Activated CD8-positive, alpha-beta T cell treated with anti-CD3 and anti-CD28 coated beads for 36 hours (primary cell): ENCODE measurements around the gene LOC128125822.
A peak's percentile ranks its signal among the peaks of the same experiment; 100 is the strongest.

Experiments used
- ATAC-seq: fragments of 200-7000 bp; cut with Tn5 transposase; one replicate; pipeline ENCODE4 v1.10.0; 2021; ENCODE audit warnings: mild to moderate bottlenecking, moderate library complexity
- CTCF ChIA-PET: fragments of 350-600 bp; sonication (Branson Sonifier 250); formaldehyde crosslinking; loops from one replicate; lab custom pipeline; 2021; ENCODE audit warnings: antibody characterized with exemption; lab: Charles Lee
- POLR2A ChIA-PET: fragments of 350-600 bp; sonication (Branson Sonifier 250); formaldehyde crosslinking; loops from one replicate; lab custom pipeline; 2021; ENCODE audit warnings: antibody characterized with exemption; lab: Charles Lee
- DNase-seq: peaks from one replicate; pipeline ENCODE4 v3.0.0-alpha.2; 2020
- H3K27ac Mint-ChIP-seq: one replicate; pipeline ENCODE4 v1.8.0; 2021; ENCODE audit warnings: mild to moderate bottlenecking, mixed read lengths
- H3K27me3 Mint-ChIP-seq: one replicate; pipeline ENCODE4 v1.8.0; 2021; ENCODE audit warnings: mixed read lengths
- H3K36me3 Mint-ChIP-seq: one replicate; pipeline ENCODE4 v1.8.0; 2021; ENCODE audit warnings: low read depth, mixed read lengths
- H3K4me1 Mint-ChIP-seq: one replicate; pipeline ENCODE4 v1.8.0; 2021; ENCODE audit warnings: low read depth, mixed read lengths
- H3K4me3 Mint-ChIP-seq: one replicate; pipeline ENCODE4 v1.8.0; 2021; ENCODE audit warnings: mild to moderate bottlenecking, moderate library complexity, mixed read lengths
- H3K9me3 Mint-ChIP-seq: one replicate; pipeline ENCODE4 v1.8.0; 2021; ENCODE audit warnings: mixed read lengths
- intact Hi-C: fragments of 100-400 bp; cut with micrococcal nuclease; formaldehyde crosslinking; loops from one replicate; pipeline ENCODE4 v1.10.0; 2022
- TF ChIP-seq, protein P1 (sequence below): fragments of 200-600 bp; IDR thresholded peaks from one replicate; pipeline ENCODE4 v1.8.0; 2022; ENCODE audit warnings: antibody characterized with exemption, mild to moderate bottlenecking

Gene LOC128125822

DNA sequence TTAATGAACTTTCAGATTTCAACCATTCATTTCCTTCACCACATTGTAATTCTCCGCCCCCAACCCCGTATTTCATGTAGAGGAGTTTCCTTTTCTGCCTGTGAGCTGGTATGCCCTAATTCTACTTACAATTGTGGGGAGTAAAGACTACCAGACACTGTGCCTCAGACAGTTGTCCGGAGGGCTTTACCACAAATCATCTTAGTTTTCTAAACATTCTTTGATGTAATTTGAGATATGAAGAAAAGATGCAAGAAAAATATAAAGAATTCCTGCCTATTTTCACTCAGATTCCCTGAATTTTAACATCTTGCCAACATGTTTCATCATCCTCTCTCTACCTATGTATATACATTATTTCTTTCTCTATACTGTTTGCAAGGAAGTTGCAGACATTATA, 28.3 kb upstream of the LOC128125822 start:
- DNase-seq, result no peak
- POLR2A ChIA-PET, result no interaction called here
- CTCF ChIA-PET, result no interaction called here
- Mint-ChIP-seq H3K4me1 (no peaks in the 10 kb centered on the region), H3K27ac (no peak overlapping the region), H3K9me3 (no peaks in the 10 kb centered on the region), H3K27me3 (peaks cover 25% of the 10 kb centered on the region), H3K36me3 (no peaks in the 10 kb centered on the region), H3K4me3 (no peak overlapping the region)
- TF ChIP-seq, protein P1, sequence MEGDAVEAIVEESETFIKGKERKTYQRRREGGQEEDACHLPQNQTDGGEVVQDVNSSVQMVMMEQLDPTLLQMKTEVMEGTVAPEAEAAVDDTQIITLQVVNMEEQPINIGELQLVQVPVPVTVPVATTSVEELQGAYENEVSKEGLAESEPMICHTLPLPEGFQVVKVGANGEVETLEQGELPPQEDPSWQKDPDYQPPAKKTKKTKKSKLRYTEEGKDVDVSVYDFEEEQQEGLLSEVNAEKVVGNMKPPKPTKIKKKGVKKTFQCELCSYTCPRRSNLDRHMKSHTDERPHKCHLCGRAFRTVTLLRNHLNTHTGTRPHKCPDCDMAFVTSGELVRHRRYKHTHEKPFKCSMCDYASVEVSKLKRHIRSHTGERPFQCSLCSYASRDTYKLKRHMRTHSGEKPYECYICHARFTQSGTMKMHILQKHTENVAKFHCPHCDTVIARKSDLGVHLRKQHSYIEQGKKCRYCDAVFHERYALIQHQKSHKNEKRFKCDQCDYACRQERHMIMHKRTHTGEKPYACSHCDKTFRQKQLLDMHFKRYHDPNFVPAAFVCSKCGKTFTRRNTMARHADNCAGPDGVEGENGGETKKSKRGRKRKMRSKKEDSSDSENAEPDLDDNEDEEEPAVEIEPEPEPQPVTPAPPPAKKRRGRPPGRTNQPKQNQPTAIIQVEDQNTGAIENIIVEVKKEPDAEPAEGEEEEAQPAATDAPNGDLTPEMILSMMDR, result no peak
- no peak for ATAC-seq
- intact Hi-C loops, result no loop called here

DNA sequence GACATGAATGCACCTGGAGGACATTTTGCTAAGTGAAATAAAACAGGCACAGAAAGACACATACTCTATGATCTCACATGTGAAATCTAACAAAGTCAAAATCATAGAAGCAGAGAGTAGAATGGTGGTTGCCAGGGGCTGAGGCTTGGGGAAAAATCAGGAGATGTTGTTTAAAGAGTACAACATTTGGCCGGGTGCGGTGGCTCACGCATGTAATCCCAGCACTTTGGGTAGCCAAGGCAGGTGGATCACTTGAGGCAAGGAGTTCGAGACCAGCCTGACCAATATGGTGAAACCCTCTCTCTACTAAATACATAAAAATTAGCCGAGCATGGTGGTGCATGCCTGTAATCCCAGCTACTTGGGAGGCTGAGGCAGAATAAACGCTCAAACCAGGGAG, 26.0 kb upstream of the LOC128125822 start:
- ChIA-PET POLR2A (no interaction called here), CTCF (no interaction called here)
- H3K9me3 Mint-ChIP-seq, result no peaks in the 10 kb centered on the region
- DNase-seq, result no peak
- no peaks in the 10 kb centered on the region for H3K36me3 Mint-ChIP-seq
- no peak for ATAC-seq
- H3K27me3 Mint-ChIP-seq, result peaks cover 22% of the 10 kb centered on the region
- no peak overlapping the region for H3K4me3 Mint-ChIP-seq
- intact Hi-C loops, result no loop called here
- no peaks in the 10 kb centered on the region for H3K4me1 Mint-ChIP-seq
- H3K27ac Mint-ChIP-seq, result no peak overlapping the region
- TF ChIP-seq, protein P1, result no peak

DNA sequence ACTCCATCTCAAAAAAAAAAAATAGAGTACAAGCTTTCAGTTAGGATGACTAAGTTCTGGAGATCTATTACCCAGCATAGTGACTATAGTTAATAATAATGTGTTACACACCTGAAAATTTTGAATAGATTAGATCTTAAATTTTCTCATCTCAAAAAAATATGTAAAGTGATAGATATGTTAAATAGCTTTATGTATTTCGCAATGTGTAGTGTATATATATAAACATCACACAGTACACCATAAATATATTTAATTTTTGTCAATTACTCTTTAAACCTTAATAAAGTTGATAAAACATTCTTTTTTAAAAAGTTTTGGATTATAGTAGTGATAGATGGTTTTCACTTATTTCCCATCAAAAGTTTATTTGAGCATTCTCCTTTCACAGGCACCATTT, 25.6 kb upstream of the LOC128125822 start:
- DNase-seq (no peak), ATAC-seq (no peak)
- Mint-ChIP-seq H3K9me3 (no peaks in the 10 kb centered on the region), H3K36me3 (no peaks in the 10 kb centered on the region), H3K27ac (no peak overlapping the region), H3K4me3 (no peak overlapping the region), H3K27me3 (peaks cover 20% of the 10 kb centered on the region), H3K4me1 (no peaks in the 10 kb centered on the region)
- TF ChIP-seq, protein P1, result no peak
- intact Hi-C loops, result no loop called here
- ChIA-PET POLR2A (no interaction called here), CTCF (interaction anchor here (0.7 kb wide), 1 partner anchor 15 kb away, joined by 4 read pairs; no protein-coding TSS in a partner anchor)

GRCh38 chr6:63549076-63549475, 23.2 kb upstream of the LOC128125822 start:
- no peaks in the 10 kb centered on the region for H3K9me3 Mint-ChIP-seq
- intact Hi-C loops, result no loop called here
- no peak overlapping the region for H3K27ac Mint-ChIP-seq
- ChIA-PET CTCF (no interaction called here), POLR2A (no interaction called here)
- no peak for DNase-seq
- no peaks in the 10 kb centered on the region for H3K4me1 Mint-ChIP-seq
- no peak for ATAC-seq
- H3K4me3 Mint-ChIP-seq, result no peak overlapping the region
- TF ChIP-seq, protein P1, result no peak
- no peaks in the 10 kb centered on the region for H3K36me3 Mint-ChIP-seq
- peaks cover 10% of the 10 kb centered on the region for H3K27me3 Mint-ChIP-seq

- ATAC-seq, result peak; percentile 51
- H3K27me3 Mint-ChIP-seq, result peaks cover 13% of the 10 kb centered on the region
- H3K4me3 Mint-ChIP-seq, result no peak overlapping the region
- no peaks in the 10 kb centered on the region for H3K9me3 Mint-ChIP-seq
- ChIA-PET POLR2A (no interaction called here), CTCF (no interaction called here)
- intact Hi-C loops, result no loop called here
- DNase-seq, result no peak
- no peak overlapping the region for H3K27ac Mint-ChIP-seq
- TF ChIP-seq, protein P1, result no peak
- no peaks in the 10 kb centered on the region for H3K4me1 Mint-ChIP-seq
- H3K36me3 Mint-ChIP-seq, result no peaks in the 10 kb centered on the region
Measured at GRCh38 chr6:63553208-63553607, 19.1 kb upstream of the LOC128125822 start.
